Measurements from ENCODE around the gene FAM210B. TPM values are rescaled to one million over a fixed set of nuclear protein-coding genes. Genes with fewer than 3 reads are reported as not detected.
"Not testable (repeated sequence)": the region's sequence is repeated elsewhere in the genome, so short reads cannot be mapped to it uniquely, and the experiment has no call there.

The FAM210B gene, protein sequence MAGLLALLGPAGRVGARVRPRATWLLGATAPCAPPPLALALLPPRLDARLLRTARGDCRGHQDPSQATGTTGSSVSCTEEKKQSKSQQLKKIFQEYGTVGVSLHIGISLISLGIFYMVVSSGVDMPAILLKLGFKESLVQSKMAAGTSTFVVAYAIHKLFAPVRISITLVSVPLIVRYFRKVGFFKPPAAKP
- polyA plus RNA-seq (2012; ENCODE audit: low read depth, missing spikeins): 1.4 TPM

DNA sequence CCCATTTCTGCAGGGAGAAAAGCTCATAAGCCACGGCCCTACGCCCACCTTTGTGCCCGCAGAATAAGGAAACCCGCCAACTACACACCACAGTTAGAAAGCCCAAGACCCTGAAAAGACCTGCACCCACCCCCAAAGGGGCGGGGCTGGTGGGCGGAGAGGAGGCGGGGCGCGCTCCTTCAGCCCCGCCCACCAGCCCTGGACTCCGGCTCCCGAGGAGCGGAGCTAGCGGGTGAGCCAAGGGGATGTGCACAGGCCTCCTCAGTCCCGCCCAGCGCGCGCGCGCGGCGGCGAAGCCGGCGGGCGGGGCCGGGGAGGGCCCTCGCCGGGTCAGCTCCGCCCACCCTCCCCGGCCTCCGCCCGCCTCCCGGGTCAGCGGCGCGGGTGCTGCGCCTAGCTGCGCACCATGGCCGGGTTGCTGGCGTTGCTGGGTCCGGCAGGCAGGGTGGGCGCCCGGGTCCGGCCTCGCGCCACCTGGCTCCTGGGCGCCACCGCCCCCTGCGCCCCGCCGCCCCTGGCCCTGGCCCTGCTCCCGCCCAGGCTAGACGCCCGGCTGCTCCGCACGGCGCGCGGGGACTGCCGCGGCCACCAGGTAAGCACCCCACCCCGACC is at the start of gene FAM210B:
FAM210B (plus strand) TSS at position 375 of the 612 bp plus-strand sequence; CDS start at position 407, 32 bp downstream.
- DNase-seq (ENCODE audit: insufficient read length, low spot score) (peak; percentile 98), FAIRE-seq (peak; percentile 58)
- no peak for TF ChIP-seq POLR2AphosphoS5 (IDR thresholded peaks at IDR 0.05; ENCODE audit: low read depth, low read length)
- no peak for TF ChIP-seq TAF1 (IDR thresholded peaks at IDR 0.05; ENCODE audit: low read depth, low read length)
- no peak for TF ChIP-seq SPI1 (IDR thresholded peaks at IDR 0.05; ENCODE audit: low read depth, low read length)
- no peak for TF ChIP-seq POU2F2 (IDR thresholded peaks at IDR 0.05; ENCODE audit: low read depth, low read length)
- TF ChIP-seq PAX5 (IDR thresholded peaks at IDR 0.05; ENCODE audit: insufficient read depth, low read length, severe bottlenecking): no peak
- no peak for TF ChIP-seq POLR2A (IDR thresholded peaks at IDR 0.05; ENCODE audit: low read depth, low read length)

DNA sequence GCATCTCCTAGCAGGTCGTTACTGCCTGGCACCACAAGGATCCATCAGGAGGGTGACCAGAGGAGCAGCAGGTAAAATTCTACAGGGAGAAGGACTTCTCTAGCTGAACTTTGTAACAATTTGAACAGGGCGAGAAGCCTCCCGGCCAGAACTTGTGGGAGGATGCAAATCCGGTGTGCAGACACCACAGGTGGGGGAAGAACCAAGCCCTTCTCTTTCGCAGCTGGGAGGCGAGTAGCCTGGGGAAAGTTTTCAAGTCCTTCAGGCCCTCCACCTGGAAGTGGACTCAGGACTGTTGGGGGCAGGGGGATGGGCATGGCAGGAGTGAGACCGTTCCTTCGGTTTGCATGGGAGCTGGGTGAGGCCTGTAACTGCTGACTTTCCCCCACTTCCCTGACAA is 42.7 kb upstream of the FAM210B start:
- DNase-seq (ENCODE audit: insufficient read length, low spot score) (no peak), FAIRE-seq (no peak)
- TF ChIP-seq POU2F2 (IDR thresholded peaks at IDR 0.05; ENCODE audit: low read depth, low read length) (peak; percentile 85; the same call in 1 of the 2 replicates), POLR2A (IDR thresholded peaks at IDR 0.05; ENCODE audit: low read depth, low read length) (no peak), POLR2AphosphoS5 (IDR thresholded peaks at IDR 0.05; ENCODE audit: low read depth, low read length) (no peak)

DNA sequence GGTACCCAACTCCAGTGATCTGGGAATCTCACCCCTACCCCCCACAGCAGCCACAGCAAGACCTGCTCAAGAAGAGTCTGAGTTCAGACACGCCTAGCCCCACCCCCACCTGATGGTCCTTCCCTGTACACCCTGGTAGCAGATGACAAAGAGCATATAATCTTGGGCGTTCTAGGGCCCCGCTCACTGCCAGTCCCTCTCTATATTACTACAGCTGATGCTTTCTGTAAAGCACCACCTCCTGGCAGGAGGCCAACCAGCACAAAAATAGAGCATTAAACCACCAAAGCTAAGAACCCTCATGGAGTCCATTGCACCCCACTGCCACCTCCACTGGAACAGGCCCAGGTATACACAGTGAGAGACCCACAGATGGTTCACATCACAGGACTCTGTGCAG is 42.3 kb upstream of the FAM210B start:
- DNase-seq (ENCODE audit: insufficient read length, low spot score) (no peak), FAIRE-seq (no peak)
- TF ChIP-seq TAF1 (IDR thresholded peaks at IDR 0.05; ENCODE audit: low read depth, low read length) (no peak), PAX5 (IDR thresholded peaks at IDR 0.05; ENCODE audit: insufficient read depth, low read length, severe bottlenecking) (no peak), POLR2AphosphoS5 (IDR thresholded peaks at IDR 0.05; ENCODE audit: low read depth, low read length) (no peak), POU2F2 (IDR thresholded peaks at IDR 0.05; ENCODE audit: low read depth, low read length) (no peak), SPI1 (IDR thresholded peaks at IDR 0.05; ENCODE audit: low read depth, low read length) (no peak), POLR2A (IDR thresholded peaks at IDR 0.05; ENCODE audit: low read depth, low read length) (no peak)

DNA sequence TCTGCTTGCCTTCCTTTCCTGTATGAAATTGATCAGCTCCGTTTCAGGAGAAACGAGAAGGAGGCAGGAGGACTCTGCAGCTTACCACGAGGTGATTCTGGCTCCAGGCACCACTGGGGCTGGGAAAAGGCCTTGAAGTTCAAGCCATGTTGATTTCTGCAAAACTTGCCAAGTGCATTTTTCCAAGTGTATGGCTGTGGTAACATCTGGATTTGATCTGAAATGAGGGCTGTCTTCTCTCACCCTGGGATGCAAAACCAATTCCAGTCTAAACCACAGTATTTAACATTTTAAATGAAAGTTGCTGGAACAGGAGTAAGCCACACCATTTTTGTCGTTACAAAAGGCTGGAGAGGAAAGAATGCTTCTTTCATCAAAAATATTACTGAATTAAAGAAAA is 36.1 kb upstream of the FAM210B start:
- TF ChIP-seq SPI1 (IDR thresholded peaks at IDR 0.05; ENCODE audit: low read depth, low read length) (no peak), POLR2AphosphoS5 (IDR thresholded peaks at IDR 0.05; ENCODE audit: low read depth, low read length) (no peak), POLR2A (IDR thresholded peaks at IDR 0.05; ENCODE audit: low read depth, low read length) (no peak), PAX5 (IDR thresholded peaks at IDR 0.05; ENCODE audit: insufficient read depth, low read length, severe bottlenecking) (no peak), POU2F2 (IDR thresholded peaks at IDR 0.05; ENCODE audit: low read depth, low read length) (no peak), TAF1 (IDR thresholded peaks at IDR 0.05; ENCODE audit: low read depth, low read length) (no peak)
- FAIRE-seq (no peak), DNase-seq (ENCODE audit: insufficient read length, low spot score) (no peak)

DNA sequence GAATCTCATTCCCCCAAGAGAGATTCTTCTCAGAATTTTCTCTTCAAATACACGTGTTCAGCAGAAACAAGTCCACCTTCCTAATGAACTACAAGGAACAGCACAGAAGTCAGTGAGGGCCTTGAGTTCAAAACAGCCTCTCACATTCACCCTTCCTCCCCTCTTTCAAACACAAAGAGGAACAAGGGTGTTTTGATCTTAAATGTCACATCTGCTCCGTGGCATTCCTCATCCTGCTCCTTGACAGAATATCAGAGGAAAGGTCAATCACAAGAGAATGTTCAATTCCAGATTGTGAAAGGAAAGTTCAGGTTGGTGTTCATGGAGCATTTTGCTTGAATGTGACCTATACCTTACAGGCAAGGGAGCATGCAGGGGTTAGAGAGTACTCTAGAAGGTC is 35.6 kb upstream of the FAM210B start:
- FAIRE-seq (no peak), DNase-seq (ENCODE audit: insufficient read length, low spot score) (no peak)
- no peak for TF ChIP-seq POLR2AphosphoS5 (IDR thresholded peaks at IDR 0.05; ENCODE audit: low read depth, low read length)
- TF ChIP-seq TAF1 (IDR thresholded peaks at IDR 0.05; ENCODE audit: low read depth, low read length): no peak
- TF ChIP-seq POU2F2 (IDR thresholded peaks at IDR 0.05; ENCODE audit: low read depth, low read length): no peak
- TF ChIP-seq SPI1 (IDR thresholded peaks at IDR 0.05; ENCODE audit: low read depth, low read length): no peak
- TF ChIP-seq PAX5 (IDR thresholded peaks at IDR 0.05; ENCODE audit: insufficient read depth, low read length, severe bottlenecking): no peak
- TF ChIP-seq POLR2A (IDR thresholded peaks at IDR 0.05; ENCODE audit: low read depth, low read length): no peak

DNA sequence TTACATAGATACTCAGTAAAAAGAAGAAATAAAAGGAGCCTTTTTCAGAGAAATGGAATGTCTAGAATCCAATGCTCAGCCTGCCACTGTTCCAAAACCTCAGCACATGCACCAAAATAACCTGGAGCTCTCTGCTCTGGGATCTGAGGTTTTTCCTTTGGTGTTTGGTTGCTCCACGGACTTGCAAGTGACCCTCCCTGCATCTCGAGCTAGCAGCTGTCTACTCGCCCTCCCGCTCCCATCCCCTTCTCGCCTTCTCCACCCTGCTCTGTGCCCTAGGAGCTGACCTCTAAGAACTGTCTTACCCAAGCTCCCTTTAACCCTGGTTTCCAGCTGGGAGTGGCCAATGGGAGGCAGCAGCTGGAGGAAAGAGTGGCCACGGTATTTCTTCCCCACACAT is 35.1 kb upstream of the FAM210B start:
- TF ChIP-seq PAX5 (IDR thresholded peaks at IDR 0.05; ENCODE audit: insufficient read depth, low read length, severe bottlenecking) (no peak), SPI1 (IDR thresholded peaks at IDR 0.05; ENCODE audit: low read depth, low read length) (no peak), TAF1 (IDR thresholded peaks at IDR 0.05; ENCODE audit: low read depth, low read length) (no peak), POLR2AphosphoS5 (IDR thresholded peaks at IDR 0.05; ENCODE audit: low read depth, low read length) (no peak), POLR2A (IDR thresholded peaks at IDR 0.05; ENCODE audit: low read depth, low read length) (no peak), POU2F2 (IDR thresholded peaks at IDR 0.05; ENCODE audit: low read depth, low read length) (no peak)
- FAIRE-seq (no peak), DNase-seq (ENCODE audit: insufficient read length, low spot score) (no peak)

DNA sequence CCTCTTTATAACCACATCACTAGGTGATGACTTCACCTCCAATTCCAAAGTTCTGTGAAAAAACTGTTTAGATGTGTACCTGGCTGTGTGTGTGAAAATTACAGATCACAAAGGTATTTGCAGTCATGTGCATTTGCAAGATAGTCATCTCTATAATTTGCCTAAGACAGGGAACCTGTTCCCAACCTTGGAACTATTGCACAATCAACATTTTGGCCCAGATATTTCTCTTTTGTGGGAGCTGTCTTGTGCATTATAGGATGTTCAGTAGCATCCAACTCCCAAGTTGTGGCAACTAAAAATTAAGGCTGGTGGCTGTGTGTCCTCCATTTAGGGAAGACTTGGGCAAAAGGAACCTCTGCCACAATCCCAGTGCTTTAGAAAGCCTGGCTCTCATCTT is 34.0 kb upstream of the FAM210B start:
- FAIRE-seq (no peak), DNase-seq (ENCODE audit: insufficient read length, low spot score) (no peak)
- no peak for TF ChIP-seq PAX5 (IDR thresholded peaks at IDR 0.05; ENCODE audit: insufficient read depth, low read length, severe bottlenecking)

DNA sequence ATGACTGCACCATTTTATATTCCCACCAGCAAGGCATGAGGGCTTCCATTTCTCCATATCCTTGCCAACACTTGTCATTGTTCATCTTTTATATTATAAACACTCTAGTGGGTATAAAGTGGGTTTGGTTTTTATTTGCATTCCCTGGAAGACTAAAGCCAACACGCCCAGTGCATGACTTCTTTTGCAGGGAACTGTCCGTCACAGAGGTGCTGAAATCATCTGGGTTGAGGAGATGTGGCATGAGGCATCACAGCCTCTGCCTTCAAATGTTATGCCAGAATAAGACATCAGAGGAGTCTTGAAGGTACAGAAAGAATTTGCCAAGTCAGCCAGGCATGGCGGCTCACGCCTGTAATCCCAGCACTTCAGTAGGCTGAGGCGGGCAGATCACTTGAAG is 29.9 kb upstream of the FAM210B start:
- TF ChIP-seq POU2F2 (IDR thresholded peaks at IDR 0.05; ENCODE audit: low read depth, low read length) (no peak), SPI1 (IDR thresholded peaks at IDR 0.05; ENCODE audit: low read depth, low read length) (no peak), POLR2AphosphoS5 (IDR thresholded peaks at IDR 0.05; ENCODE audit: low read depth, low read length) (no peak), POLR2A (IDR thresholded peaks at IDR 0.05; ENCODE audit: low read depth, low read length) (no peak), TAF1 (IDR thresholded peaks at IDR 0.05; ENCODE audit: low read depth, low read length) (no peak), PAX5 (IDR thresholded peaks at IDR 0.05; ENCODE audit: insufficient read depth, low read length, severe bottlenecking) (no peak)
- FAIRE-seq (no peak), DNase-seq (ENCODE audit: insufficient read length, low spot score) (no peak)

DNA sequence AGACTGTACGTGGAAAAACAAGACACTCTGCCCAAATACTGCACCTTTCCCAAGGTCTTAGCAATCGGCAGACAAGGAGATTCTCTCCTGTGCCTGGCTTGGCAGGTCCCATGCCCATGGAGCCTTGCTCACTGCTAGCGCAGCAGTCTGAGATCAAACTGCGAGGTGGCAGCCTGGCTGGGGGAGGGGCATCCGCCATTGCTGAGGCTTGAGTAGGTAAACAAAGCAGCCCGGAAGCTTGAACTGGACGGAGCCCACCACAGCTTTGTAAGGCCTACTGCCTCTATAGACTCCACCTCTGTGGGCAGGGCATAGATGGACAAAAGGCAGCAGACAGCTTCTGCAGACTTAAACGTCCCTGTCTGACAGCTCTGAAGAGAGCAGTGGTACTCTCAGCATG is 22.1 kb upstream of the FAM210B start:
- not testable (repeated sequence) for DNase-seq (ENCODE audit: insufficient read length, low spot score); FAIRE-seq

DNA sequence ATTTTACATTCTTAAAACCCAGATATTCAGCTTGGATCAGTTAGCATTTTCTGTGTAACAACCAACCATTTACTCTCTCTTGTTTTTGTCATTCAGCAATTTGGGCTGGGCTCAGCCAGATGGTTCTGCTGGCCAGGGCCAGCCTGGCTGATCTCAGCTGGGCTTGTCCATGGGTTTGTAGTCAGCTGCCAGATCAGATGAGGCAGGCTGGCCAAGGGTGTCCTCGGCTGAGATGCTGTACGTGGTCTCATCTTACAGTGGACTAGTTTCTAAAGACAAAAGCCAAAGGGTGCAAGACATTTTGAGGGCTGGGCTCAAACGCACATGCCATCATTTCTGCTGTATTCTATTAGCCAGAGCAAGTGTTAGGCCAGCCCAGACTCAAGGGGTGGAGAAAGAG is 16.0 kb upstream of the FAM210B start:
- no peak for TF ChIP-seq POU2F2 (IDR thresholded peaks at IDR 0.05; ENCODE audit: low read depth, low read length)
- no peak for TF ChIP-seq POLR2A (IDR thresholded peaks at IDR 0.05; ENCODE audit: low read depth, low read length)
- DNase-seq (ENCODE audit: insufficient read length, low spot score) (no peak), FAIRE-seq (no peak)
